IPS DF 6.9 (cell line): ENCODE data around the gene UNC13A.
A peak's percentile ranks its signal among the peaks of the same experiment; 100 is the strongest.
"Not testable (repeated sequence)": the region's sequence is repeated elsewhere in the genome, so short reads cannot be mapped to it uniquely, and the experiment has no call there.

Source experiments
- DNase-seq: peaks from one replicate; pipeline ENCODE4 v3.0.0-alpha.2; 2013; ENCODE audit warnings: low read depth, low spot score
- H3K27ac ChIP-seq: one replicate; pipeline ENCODE4 v1.5.1; 2013; ENCODE audit warnings: low read length, control low read depth
- H3K27me3 ChIP-seq: 2 replicates; pipeline ENCODE4 v1.6.1; 2013; ENCODE audit warnings: mild to moderate bottlenecking, low read length; ENCODE audit not compliant: control insufficient read depth, insufficient read depth
- H3K36me3 ChIP-seq: 2 replicates; pipeline ENCODE4 v1.6.1; 2013; ENCODE audit warnings: low read length; ENCODE audit not compliant: control insufficient read depth, insufficient read depth
- H3K4me1 ChIP-seq: 2 replicates; pipeline ENCODE4 v1.6.1; 2013; ENCODE audit warnings: low read length; ENCODE audit not compliant: control insufficient read depth, insufficient read depth
- H3K4me3 ChIP-seq: 2 replicates; pipeline ENCODE4 v1.5.1; 2013; ENCODE audit warnings: mild to moderate bottlenecking, low read length
- H3K9me3 ChIP-seq: 2 replicates; pipeline ENCODE4 v1.6.1; 2013; ENCODE audit warnings: low read length, inconsistent platforms; ENCODE audit not compliant: control insufficient read depth, insufficient read depth
- WGBS: extraction: QIAGEN DNeasy Blood & Tissue Kit; methylation state at CpG from one replicate; pipeline ENCODE4 v1.1.7; 2013; ENCODE audit warnings: mixed read lengths, missing lambda C conversion rate; ENCODE audit not compliant: insufficient read length, insufficient coverage; 5-methylcytosine and 5-hydroxymethylcytosine counted together

The UNC13A gene

GRCh38 chr19:17590866-17591265 lies 97.3 kb downstream of the UNC13A start:
- H3K9me3 ChIP-seq, result no peaks in the 10 kb centered on the region
- DNase-seq, result no peak
- H3K27me3 ChIP-seq, result no peaks in the 10 kb centered on the region
- no peaks in the 10 kb centered on the region for H3K36me3 ChIP-seq
- no peak overlapping the region for H3K4me3 ChIP-seq
- no peak overlapping the region for H3K27ac ChIP-seq
- no peaks in the 10 kb centered on the region for H3K4me1 ChIP-seq
- no CpG with 5 or more reads among the region's 1 CpG for WGBS

GRCh38 chr19:17585395-17585794 lies 102.8 kb downstream of the UNC13A start:
- H3K36me3 ChIP-seq, result peaks cover 11% of the 10 kb centered on the region
- not testable (repeated sequence) for H3K9me3 ChIP-seq, H3K4me3 ChIP-seq, DNase-seq, H3K4me1 ChIP-seq, H3K27me3 ChIP-seq, H3K27ac ChIP-seq
- WGBS, result no CpG with 5 or more reads among the region's 7 CpGs

- peaks cover 5% of the 10 kb centered on the region; the same call in 1 of the 2 replicates for H3K4me1 ChIP-seq
- no peak overlapping the region for H3K27ac ChIP-seq
- no peak for DNase-seq
- no peaks in the 10 kb centered on the region for H3K9me3 ChIP-seq
- whole genome bisulfite sequencing, result no CpG with 5 or more reads among the region's 3 CpGs
- no peak overlapping the region for H3K4me3 ChIP-seq
- peaks cover 11% of the 10 kb centered on the region for H3K36me3 ChIP-seq
- no peaks in the 10 kb centered on the region for H3K27me3 ChIP-seq
Observed at GRCh38 chr19:17584132-17584531, 104.0 kb downstream of the UNC13A start.

- no CpG with 5 or more reads among the region's 8 CpGs for WGBS
- Histone ChIP-seq H3K9me3 (no peaks in the 10 kb centered on the region), H3K27me3 (no peaks in the 10 kb centered on the region), H3K36me3 (peaks cover 12% of the 10 kb centered on the region), H3K4me1 (peaks cover 5% of the 10 kb centered on the region; the same call in 1 of the 2 replicates), H3K27ac (no peak overlapping the region), H3K4me3 (no peak overlapping the region)
- DNase-seq, result no peak
Observed at GRCh38 chr19:17582613-17583012, 105.5 kb downstream of the UNC13A start.

- DNase-seq, result no peak
- Histone ChIP-seq H3K27me3 (no peaks in the 10 kb centered on the region), H3K36me3 (peaks cover 15% of the 10 kb centered on the region), H3K4me1 (peaks cover 6% of the 10 kb centered on the region; the same call in 1 of the 2 replicates), H3K27ac (no peak overlapping the region), H3K4me3 (no peak overlapping the region), H3K9me3 (no peaks in the 10 kb centered on the region)
- WGBS, result no CpG with 5 or more reads among the region's 19 CpGs
Observed at GRCh38 chr19:17581211-17581874, 106.8 kb downstream of the UNC13A start.

GRCh38 chr19:17580470-17581144 lies 107.5 kb downstream of the UNC13A start:
- no peak overlapping the region for H3K4me3 ChIP-seq
- DNase-seq, result no peak
- peaks cover 6% of the 10 kb centered on the region; the same call in 1 of the 2 replicates for H3K4me1 ChIP-seq
- H3K27me3 ChIP-seq, result no peaks in the 10 kb centered on the region
- H3K27ac ChIP-seq, result no peak overlapping the region
- no CpG with 5 or more reads among the region's 28 CpGs for WGBS
- H3K9me3 ChIP-seq, result no peaks in the 10 kb centered on the region
- peaks cover 15% of the 10 kb centered on the region for H3K36me3 ChIP-seq

GRCh38 chr19:17579661-17580244 lies 108.4 kb downstream of the UNC13A start:
- Histone ChIP-seq H3K27ac (no peak overlapping the region), H3K9me3 (no peaks in the 10 kb centered on the region), H3K27me3 (no peaks in the 10 kb centered on the region), H3K4me1 (peaks cover 6% of the 10 kb centered on the region; the same call in 1 of the 2 replicates), H3K4me3 (peak overlapping the region; percentile 15; the same call in 1 of the 2 replicates), H3K36me3 (peaks cover 15% of the 10 kb centered on the region)
- WGBS, result no CpG with 5 or more reads among the region's 16 CpGs
- DNase-seq, result peak; percentile 88

GRCh38 chr19:17577457-17578097 lies 110.6 kb downstream of the UNC13A start:
- Histone ChIP-seq H3K27ac (no peak overlapping the region), H3K36me3 (peaks cover 15% of the 10 kb centered on the region), H3K4me3 (no peak overlapping the region), H3K9me3 (no peaks in the 10 kb centered on the region), H3K4me1 (peaks cover 6% of the 10 kb centered on the region; the same call in 1 of the 2 replicates), H3K27me3 (no peaks in the 10 kb centered on the region)
- no CpG with 5 or more reads among the region's 22 CpGs for WGBS
- no peak for DNase-seq

GRCh38 chr19:17576758-17577456 lies 111.2 kb downstream of the UNC13A start:
- Histone ChIP-seq H3K27me3 (no peaks in the 10 kb centered on the region), H3K4me3 (peak overlapping the region; percentile 3; the same call in 1 of the 2 replicates), H3K27ac (no peak overlapping the region), H3K36me3 (peaks cover 15% of the 10 kb centered on the region), H3K4me1 (peaks cover 6% of the 10 kb centered on the region; the same call in 1 of the 2 replicates), H3K9me3 (no peaks in the 10 kb centered on the region)
- WGBS, result no CpG with 5 or more reads among the region's 34 CpGs
- DNase-seq, result peak; percentile 92
